HEK293T (cell line): Measurements from ENCODE around the gene GORASP2.

ENCODE experiments used
- BHLHE40 ChIP-seq: fragments of 450-650 bp; IDR thresholded peaks from 2 replicates; pipeline ENCODE4 v1.6.1; 2016; ENCODE audit warnings: mild to moderate bottlenecking, moderate library complexity, borderline replicate concordance
- CTBP1 ChIP-seq: fragments of 450-650 bp; IDR thresholded peaks from 2 replicates; pipeline ENCODE4 v1.6.1; 2016; ENCODE audit warnings: borderline replicate concordance
- FOXA1 ChIP-seq: fragments of 450-650 bp; IDR thresholded peaks from 2 replicates; pipeline ENCODE4 v1.6.1; 2016; ENCODE audit warnings: mild to moderate bottlenecking
- FOXM1 ChIP-seq: fragments of 450-650 bp; IDR thresholded peaks from 2 replicates; pipeline ENCODE4 v1.6.1; 2017; ENCODE audit warnings: mild to moderate bottlenecking, borderline replicate concordance
- HDGF ChIP-seq: fragments of 450-650 bp; IDR thresholded peaks from 2 replicates; pipeline ENCODE4 v1.6.1; 2017; ENCODE audit warnings: antibody characterized with exemption, borderline replicate concordance
- LEF1 ChIP-seq: fragments of 450-650 bp; IDR thresholded peaks from 2 replicates; pipeline ENCODE4 v1.6.1; 2017; ENCODE audit warnings: mild to moderate bottlenecking, borderline replicate concordance
- NFRKB ChIP-seq: fragments of 450-650 bp; IDR thresholded peaks from 2 replicates; pipeline ENCODE4 v1.6.1; 2016; ENCODE audit warnings: mild to moderate bottlenecking, moderate library complexity
- SP1 ChIP-seq: fragments of 450-650 bp; IDR thresholded peaks from 2 replicates; pipeline ENCODE4 v1.6.1; 2017
- SUZ12 ChIP-seq: fragments of 450-650 bp; IDR thresholded peaks from 2 replicates; pipeline ENCODE4 v1.6.1; 2016; ENCODE audit warnings: mild to moderate bottlenecking

- no peak for TF ChIP-seq FOXM1
- TF ChIP-seq LEF1 = no peak
- TF ChIP-seq CTBP1 = no peak
- no peak for TF ChIP-seq FOXA1
- TF ChIP-seq SP1 = no peak
- no peak for TF ChIP-seq SUZ12
- TF ChIP-seq BHLHE40 = no peak
- TF ChIP-seq HDGF = no peak
- TF ChIP-seq NFRKB = no peak
These were observed 15.5 kb downstream of the GORASP2 start for GRCh38 chr2:170944545-170944944.
